Uterine smooth muscle cell (primary cell): Measurements from ENCODE around the gene PRPF4. TPM values are rescaled to one million over a fixed set of nuclear protein-coding genes. Genes with fewer than 3 reads are reported as not detected.

Source experiments
- total RNA-seq: library from RNA; depleted of rRNA; stranded (reverse); fragments of >200 nt; gene quantifications from 2 replicates; pipeline ENCODE4 v1.2.3, GENCODE V29; 2014

PRPF4 gene
- 23.9 and 46.6 TPM in 2 replicates for total RNA-seq

DNA sequence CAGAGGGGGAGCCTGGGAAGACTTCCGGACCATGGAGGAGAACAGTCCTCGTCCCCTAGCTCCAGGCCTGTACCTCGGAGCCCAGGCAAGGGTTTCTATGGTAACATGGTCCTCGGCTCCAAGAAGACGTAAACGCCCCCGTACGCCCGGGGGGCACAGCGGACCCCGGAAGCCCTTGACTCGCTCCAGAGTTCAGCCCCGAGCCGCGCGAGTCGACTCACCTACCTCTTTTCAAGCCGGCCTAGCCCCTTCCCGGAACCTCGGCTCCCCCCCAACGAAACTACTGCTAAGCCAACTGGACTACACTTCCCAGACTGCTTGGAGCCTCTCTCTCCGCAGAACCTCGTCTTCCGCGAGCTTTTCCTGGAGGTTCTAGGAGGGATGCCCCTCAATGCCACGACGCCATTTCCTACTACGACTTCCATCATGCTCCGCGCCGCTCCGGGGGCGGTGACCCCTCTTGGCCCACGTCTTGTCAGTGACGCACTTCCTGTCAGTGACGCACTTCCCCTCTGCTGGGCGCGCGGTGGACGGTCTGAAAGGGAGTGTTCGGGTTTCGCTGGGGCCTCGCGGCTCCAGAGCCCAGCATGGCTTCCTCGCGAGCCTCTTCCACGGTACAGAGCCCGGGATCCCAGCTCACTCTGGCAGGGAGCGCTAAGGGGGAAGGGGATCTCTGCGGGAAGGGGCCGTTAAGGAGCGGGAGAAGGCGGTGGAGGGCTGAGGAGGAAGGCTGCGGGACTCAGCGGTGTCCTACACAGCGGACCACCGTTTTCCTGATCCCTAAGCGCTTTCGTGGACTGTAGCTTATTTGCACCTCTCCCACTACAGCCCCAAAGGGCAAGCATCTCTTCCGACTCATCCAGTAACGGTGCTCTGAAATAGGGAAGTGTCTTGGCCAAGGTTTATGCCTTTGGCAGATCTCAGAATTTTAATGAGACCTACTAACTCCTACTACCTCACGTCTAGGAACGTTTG, at the start of gene PRPF4, which contains the start of gene CDC26:
TSS of gene PRPF4 (plus strand) at position 502 of the 975 bp plus-strand sequence. CDS start at position 588, 86 bp downstream.
TSS of gene CDC26 (minus strand) at position 416 of the 975 bp plus-strand sequence. CDS start 3,065 bp downstream, outside the sequence.

DNA sequence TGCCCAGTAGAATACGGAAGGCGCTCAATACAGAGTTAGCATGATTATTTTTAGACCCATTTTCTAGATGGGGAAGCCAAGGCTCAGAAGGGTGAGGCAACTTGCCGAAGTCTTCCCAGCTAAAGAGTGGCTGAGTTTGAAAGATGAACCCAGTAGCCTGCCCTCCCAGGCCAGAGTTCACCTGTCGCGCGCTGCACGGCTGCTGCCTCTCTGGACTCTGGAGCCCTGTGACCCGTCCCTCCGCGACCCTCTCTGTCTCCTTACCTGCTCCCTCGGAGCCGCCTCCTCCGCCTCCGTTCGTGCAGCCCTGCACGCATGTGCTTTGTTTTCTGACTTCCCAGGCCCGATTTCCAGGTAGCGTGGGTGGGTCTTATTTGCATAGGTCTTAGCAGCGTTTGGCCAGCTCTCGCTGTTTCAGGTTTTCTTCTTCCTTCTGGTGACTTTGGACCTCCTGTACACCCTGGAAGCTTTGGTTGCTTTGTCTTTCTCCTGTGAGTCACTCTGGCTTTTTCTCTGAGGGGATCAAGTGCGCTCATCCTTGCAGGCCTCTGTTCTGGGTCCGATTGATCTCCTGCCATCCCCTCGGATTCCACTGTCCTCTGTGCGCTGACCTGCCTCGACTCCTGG, 27.4 kb downstream of the PRPF4 start, which contains the start of gene RNF183:
TSS of gene RNF183 (minus strand) at position 585 of the 627 bp plus-strand sequence. CDS start 5,192 bp downstream, outside the sequence.

DNA sequence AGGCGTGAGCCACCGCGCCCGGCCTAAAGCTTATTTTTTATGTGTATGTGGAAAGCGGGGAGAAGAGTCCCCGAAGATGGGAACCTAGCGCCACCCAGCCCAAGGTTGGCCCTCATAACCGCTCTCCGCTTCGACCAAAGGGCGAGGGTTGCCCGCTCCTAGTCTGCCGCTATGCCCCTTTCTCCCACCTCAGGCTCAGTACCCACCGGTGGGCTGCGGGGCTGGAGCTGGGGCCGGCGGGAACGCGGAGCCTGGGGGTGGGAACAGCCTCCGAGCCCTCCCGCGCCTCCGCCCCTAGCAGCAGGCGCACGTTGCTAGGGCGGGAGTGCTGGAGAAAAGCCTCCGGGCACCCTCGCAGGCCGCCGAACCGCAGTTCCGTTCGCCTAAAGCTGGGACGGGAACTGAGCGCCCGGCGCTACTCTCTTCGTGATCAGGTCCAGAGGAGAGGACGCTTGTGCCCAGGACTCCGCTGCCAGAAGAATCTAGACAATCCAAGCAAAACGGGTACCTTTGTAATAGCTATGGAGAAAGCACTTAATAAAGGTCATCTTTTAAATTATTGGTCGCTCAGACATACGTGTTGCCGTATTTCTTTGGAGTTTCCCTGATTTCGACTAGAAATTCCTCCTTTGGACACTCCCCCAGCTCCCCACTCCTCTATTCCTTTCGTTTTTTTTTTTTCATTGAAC, 64.7 kb downstream of the PRPF4 start, which contains the start of gene WDR31:
TSS of gene WDR31 (minus strand) at position 265 of the 689 bp plus-strand sequence. CDS start 8,253 bp downstream, outside the sequence.

Other genes starting within 250 kb of the PRPF4 start
- 2.5 and 3.1 TPM in 2 replicates for gene ZFP37, start 218.9 kb upstream of the PRPF4 start, total RNA-seq
- gene SLC31A2, start 124.7 kb upstream of the PRPF4 start, total RNA-seq: 15.4 and 21.6 TPM in 2 replicates
- 17.5 and 27.3 TPM in 2 replicates for gene FKBP15, start 54.4 kb upstream of the PRPF4 start, total RNA-seq
- gene SLC31A1, start 54.1 kb upstream of the PRPF4 start, total RNA-seq: 27.8 and 37.9 TPM in 2 replicates
- gene CDC26, start 86 bp upstream of the PRPF4 start, total RNA-seq: 40.1 and 53.2 TPM in 2 replicates
- gene RNF183, start 27.7 kb downstream of the PRPF4 start, total RNA-seq: 0.37 TPM in 1 of 2 replicates, not detected in the other
- 1.3 and 2.7 TPM in 2 replicates for gene WDR31, start 64.6 kb downstream of the PRPF4 start, total RNA-seq
- gene BSPRY, start 73.9 kb downstream of the PRPF4 start, total RNA-seq: not detected in 2 replicates
- 10.6 and 15.5 TPM in 2 replicates for gene HDHD3, start 101.3 kb downstream of the PRPF4 start, total RNA-seq
- 17.7 and 24.2 TPM in 2 replicates for gene ALAD, start 125.6 kb downstream of the PRPF4 start, total RNA-seq
- gene POLE3, start 135.0 kb downstream of the PRPF4 start, total RNA-seq: 27.5 and 64.3 TPM in 2 replicates
- gene C9orf43, start 135.1 kb downstream of the PRPF4 start, total RNA-seq: 0.25 and 0.77 TPM in 2 replicates
- 44.2 and 46.5 TPM in 2 replicates for gene RGS3, start 188.1 kb downstream of the PRPF4 start, total RNA-seq